ENCODE measurements around the gene CHMP6. TPM values are rescaled to one million over a fixed set of nuclear protein-coding genes. Genes with fewer than 3 reads are reported as not detected.

CHMP6 gene
- polyA plus RNA-seq, 1 donor from 2014 or later: 35.1 TPM

DNA sequence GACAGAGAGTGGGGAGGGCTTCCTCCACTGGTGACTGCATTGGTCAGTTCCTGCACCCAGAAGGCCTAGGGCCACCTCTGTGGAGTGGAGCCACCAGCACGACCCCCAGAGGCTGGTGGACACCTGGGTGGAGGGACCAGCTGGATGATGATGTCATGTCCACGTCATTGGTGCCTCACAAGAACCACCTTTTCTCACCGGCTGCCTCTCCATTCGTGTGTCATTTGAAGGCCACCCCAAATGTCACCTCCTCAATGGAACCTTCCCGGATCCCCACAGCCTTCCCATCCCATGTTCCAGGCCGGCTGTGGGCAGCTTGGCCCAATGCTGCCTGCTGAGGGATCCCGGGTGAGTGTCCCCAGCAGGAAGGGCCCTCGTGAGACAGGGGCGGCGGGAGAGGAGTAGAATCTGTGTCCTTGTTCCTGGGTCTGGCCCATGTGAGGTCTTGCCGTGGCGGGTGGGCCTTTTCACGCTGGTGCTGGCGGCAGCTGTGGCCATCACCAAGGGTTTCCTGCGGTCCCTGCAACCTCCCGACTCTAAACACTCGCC lies 9.1 kb upstream of the CHMP6 start:
- Histone ChIP-seq H3K27me3 (ENCODE audit: insufficient read depth, low read depth, low read length) (no peaks in the 10 kb centered on the region), H3K79me2 (replicated peaks; ENCODE audit: insufficient read depth, low read length) (no peaks in the 10 kb centered on the region), H3K9me3 (ENCODE audit: low read length) (no peaks in the 10 kb centered on the region), H3K4me3 (ENCODE audit: low read length) (no peak overlapping the region), H3K27ac (ENCODE audit: low read length) (no peak overlapping the region), H2AFZ (ENCODE audit: low read depth, low read length) (no peak overlapping the region), H3K4me2 (ENCODE audit: low read length) (no peak overlapping the region), H3K36me3 (ENCODE audit: insufficient read depth, low read length) (no peaks in the 10 kb centered on the region), H3F3A (ENCODE audit: insufficient read depth, low read length, poor library complexity, severe bottlenecking) (no peaks in the 10 kb centered on the region), H3K9ac (ENCODE audit: low read length) (no peak overlapping the region), H3K9me2 (ENCODE audit: insufficient read depth, low read length) (no peaks in the 10 kb centered on the region), H4K20me1 (ENCODE audit: insufficient read depth) (no peaks in the 10 kb centered on the region)
- TF ChIP-seq EP300 (conservative IDR thresholded peaks at IDR 0.05; ENCODE audit: poor library complexity, severe bottlenecking): no peak
- TF ChIP-seq REST (IDR thresholded peaks at IDR 0.05; ENCODE audit: borderline replicate concordance): no peak
- no peak for TF ChIP-seq TAF1 (IDR thresholded peaks at IDR 0.05; ENCODE audit: low read depth)
- TF ChIP-seq EZH2 (IDR thresholded peaks at IDR 0.05; ENCODE audit: borderline replicate concordance, insufficient read depth, low read length, poor library complexity, severe bottlenecking): no peak
- TF ChIP-seq POLR2AphosphoS5 (IDR thresholded peaks at IDR 0.05): no peak
- no peak for TF ChIP-seq MXI1 (conservative IDR thresholded peaks at IDR 0.05; ENCODE audit: poor library complexity, severe bottlenecking)
- TF ChIP-seq, protein P1, sequence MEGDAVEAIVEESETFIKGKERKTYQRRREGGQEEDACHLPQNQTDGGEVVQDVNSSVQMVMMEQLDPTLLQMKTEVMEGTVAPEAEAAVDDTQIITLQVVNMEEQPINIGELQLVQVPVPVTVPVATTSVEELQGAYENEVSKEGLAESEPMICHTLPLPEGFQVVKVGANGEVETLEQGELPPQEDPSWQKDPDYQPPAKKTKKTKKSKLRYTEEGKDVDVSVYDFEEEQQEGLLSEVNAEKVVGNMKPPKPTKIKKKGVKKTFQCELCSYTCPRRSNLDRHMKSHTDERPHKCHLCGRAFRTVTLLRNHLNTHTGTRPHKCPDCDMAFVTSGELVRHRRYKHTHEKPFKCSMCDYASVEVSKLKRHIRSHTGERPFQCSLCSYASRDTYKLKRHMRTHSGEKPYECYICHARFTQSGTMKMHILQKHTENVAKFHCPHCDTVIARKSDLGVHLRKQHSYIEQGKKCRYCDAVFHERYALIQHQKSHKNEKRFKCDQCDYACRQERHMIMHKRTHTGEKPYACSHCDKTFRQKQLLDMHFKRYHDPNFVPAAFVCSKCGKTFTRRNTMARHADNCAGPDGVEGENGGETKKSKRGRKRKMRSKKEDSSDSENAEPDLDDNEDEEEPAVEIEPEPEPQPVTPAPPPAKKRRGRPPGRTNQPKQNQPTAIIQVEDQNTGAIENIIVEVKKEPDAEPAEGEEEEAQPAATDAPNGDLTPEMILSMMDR (IDR thresholded peaks at IDR 0.05; ENCODE audit: poor library complexity, severe bottlenecking): no peak
- TF ChIP-seq SMC3 (conservative IDR thresholded peaks at IDR 0.05; ENCODE audit: poor library complexity): no peak

- H3K27ac ChIP-seq (ENCODE audit: low read length): no peak overlapping the region
- H3F3A ChIP-seq (ENCODE audit: insufficient read depth, low read length, poor library complexity, severe bottlenecking): no peaks in the 10 kb centered on the region
- no peaks in the 10 kb centered on the region for H4K20me1 ChIP-seq (ENCODE audit: insufficient read depth)
- no peaks in the 10 kb centered on the region for H3K9me3 ChIP-seq (ENCODE audit: low read length)
- no peaks in the 10 kb centered on the region for H3K79me2 ChIP-seq (replicated peaks; ENCODE audit: insufficient read depth, low read length)
- no peaks in the 10 kb centered on the region for H3K27me3 ChIP-seq (ENCODE audit: insufficient read depth, low read depth, low read length)
- H3K4me3 ChIP-seq (ENCODE audit: low read length): no peak overlapping the region
- no peaks in the 10 kb centered on the region for H3K9me2 ChIP-seq (ENCODE audit: insufficient read depth, low read length)
- no peak overlapping the region for H2AFZ ChIP-seq (ENCODE audit: low read depth, low read length)
- TF ChIP-seq, protein P1 (IDR thresholded peaks at IDR 0.05; ENCODE audit: poor library complexity, severe bottlenecking): no peak
- TF ChIP-seq SMC3 (conservative IDR thresholded peaks at IDR 0.05; ENCODE audit: poor library complexity) (no peak), EZH2 (IDR thresholded peaks at IDR 0.05; ENCODE audit: borderline replicate concordance, insufficient read depth, low read length, poor library complexity, severe bottlenecking) (no peak), REST (IDR thresholded peaks at IDR 0.05; ENCODE audit: borderline replicate concordance) (no peak), POLR2AphosphoS5 (IDR thresholded peaks at IDR 0.05) (no peak), RAD21 (conservative IDR thresholded peaks at IDR 0.05) (no peak), TAF1 (IDR thresholded peaks at IDR 0.05; ENCODE audit: low read depth) (no peak), MXI1 (conservative IDR thresholded peaks at IDR 0.05; ENCODE audit: poor library complexity, severe bottlenecking) (no peak), EP300 (conservative IDR thresholded peaks at IDR 0.05; ENCODE audit: poor library complexity, severe bottlenecking) (no peak)
- no peak overlapping the region for H3K9ac ChIP-seq (ENCODE audit: low read length)
- no peak overlapping the region for H3K4me2 ChIP-seq (ENCODE audit: low read length)
- H3K36me3 ChIP-seq (ENCODE audit: insufficient read depth, low read length): no peaks in the 10 kb centered on the region
Measured at GRCh38 chr17:80983545-80983944, 8.1 kb upstream of the CHMP6 start.

Measured in neural cell (in vitro differentiated cells).